ENCODE results near the gene GLCE. TPM values are rescaled to one million over a fixed set of nuclear protein-coding genes. Genes with fewer than 3 reads are reported as not detected.

The GLCE gene
- total and polyA plus RNA-seq, 10 of the 15 experiments (the other 5 are each of a cell fraction or from before 2014, with no cell fraction given): 2.1 to 11.9 (median 2.9) TPM

GRCh38 chr15:69175536-69175935, 15.1 kb downstream of the GLCE start (continued):
- TF ChIP-seq CEBPZ (IDR thresholded peaks at IDR 0.05; ENCODE audit: low read depth, low read length) (no peak), ATF3 (IDR thresholded peaks at IDR 0.05; ENCODE audit: borderline replicate concordance, extremely low read depth, low read depth, low read length) (no peak), POLR2AphosphoS5 (IDR thresholded peaks at IDR 0.05; ENCODE audit: low read length) (no peak), RB1 (IDR thresholded peaks at IDR 0.05; ENCODE audit: borderline replicate concordance) (no peak), HDGF (IDR thresholded peaks at IDR 0.05) (no peak)

DNA sequence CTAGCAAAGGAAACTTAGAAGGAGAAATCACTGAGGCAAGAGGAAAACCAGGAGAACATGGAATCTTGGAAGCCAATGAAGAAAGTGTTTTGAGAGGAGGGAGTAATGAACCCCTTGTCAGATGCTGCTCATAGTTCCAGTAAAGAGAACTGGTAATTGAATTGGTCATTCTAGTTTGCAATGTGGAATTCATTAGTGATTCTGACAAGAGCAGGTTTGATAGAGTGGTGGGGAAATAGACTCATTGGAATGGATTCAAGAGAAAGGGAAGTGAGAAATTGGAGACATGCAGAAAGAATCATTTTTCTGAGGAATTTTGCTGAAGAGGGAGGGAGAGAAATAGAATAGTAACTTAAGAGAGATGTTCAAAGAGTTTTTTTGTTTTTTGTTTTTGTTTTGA, 21.0 kb downstream of the GLCE start:
- TF ChIP-seq SPI1 (IDR thresholded peaks at IDR 0.05; ENCODE audit: borderline replicate concordance, insufficient read depth, low read depth, low read length) (no peak), TBL1XR1 (IDR thresholded peaks at IDR 0.05; ENCODE audit: low read depth, low read length) (no peak), SUZ12 (IDR thresholded peaks at IDR 0.05; ENCODE audit: unreplicated experiment) (no peak)
- H4K20me1 ChIP-seq (ENCODE audit: control insufficient read depth, insufficient read depth): no peaks in the 10 kb centered on the region
- H3K9me3 ChIP-seq (replicated peaks; ENCODE audit: control insufficient read depth, insufficient read depth, low read length): no peaks in the 10 kb centered on the region
- no peaks in the 10 kb centered on the region for H3K27me3 ChIP-seq (replicated peaks in 1 of 2; ENCODE audit: control insufficient read depth in 2 of 2, insufficient read depth in 2 of 2, low read length in 1 of 2)
- ChIA-PET POLR2A (no interaction called here), SMC1A (ENCODE audit: uncharacterized antibody, unreplicated experiment) (no interaction called here), CTCF (no interaction called here), RAD21 (ENCODE audit: unreplicated experiment) (no interaction called here)
- no peaks in the 10 kb centered on the region for H3K36me3 ChIP-seq (ENCODE audit: control insufficient read depth in 2 of 2, insufficient read depth in 2 of 2, low read length in 1 of 2)
- in situ Hi-C loops (cut with MboI): no loop called here
- no peak for FAIRE-seq
- ATAC-seq: no peak
- H3K27ac ChIP-seq (ENCODE audit: control insufficient read depth, insufficient read depth): no peak overlapping the region
- no peaks in the 10 kb centered on the region; the same call in 1 of the 2 replicates for H3K4me1 ChIP-seq (ENCODE audit: control insufficient read depth, insufficient read depth, low read length)
- no TSS peak for BruUV-seq (replicated peaks)
- no peak for DNase-seq (ENCODE audit: low read depth, low spot score)
- no peak overlapping the region for H3K4me3 ChIP-seq
- intact Hi-C loops (cut with micrococcal nuclease; ENCODE audit: unreplicated experiment): no loop called here
- H3K9ac ChIP-seq (ENCODE audit: control insufficient read depth, insufficient read depth, low read length): no peak overlapping the region
- no peak overlapping the region for H3K4me2 ChIP-seq (ENCODE audit: control insufficient read depth, insufficient read depth)
- H2AFZ ChIP-seq (ENCODE audit: control insufficient read depth, low read depth, low read length): no peak overlapping the region
- no peaks in the 10 kb centered on the region for H3K79me2 ChIP-seq (ENCODE audit: control insufficient read depth, insufficient read depth, low read length)

Data from GM12878 (cell line).